ENCODE measurements around the gene SNURF.

DNA sequence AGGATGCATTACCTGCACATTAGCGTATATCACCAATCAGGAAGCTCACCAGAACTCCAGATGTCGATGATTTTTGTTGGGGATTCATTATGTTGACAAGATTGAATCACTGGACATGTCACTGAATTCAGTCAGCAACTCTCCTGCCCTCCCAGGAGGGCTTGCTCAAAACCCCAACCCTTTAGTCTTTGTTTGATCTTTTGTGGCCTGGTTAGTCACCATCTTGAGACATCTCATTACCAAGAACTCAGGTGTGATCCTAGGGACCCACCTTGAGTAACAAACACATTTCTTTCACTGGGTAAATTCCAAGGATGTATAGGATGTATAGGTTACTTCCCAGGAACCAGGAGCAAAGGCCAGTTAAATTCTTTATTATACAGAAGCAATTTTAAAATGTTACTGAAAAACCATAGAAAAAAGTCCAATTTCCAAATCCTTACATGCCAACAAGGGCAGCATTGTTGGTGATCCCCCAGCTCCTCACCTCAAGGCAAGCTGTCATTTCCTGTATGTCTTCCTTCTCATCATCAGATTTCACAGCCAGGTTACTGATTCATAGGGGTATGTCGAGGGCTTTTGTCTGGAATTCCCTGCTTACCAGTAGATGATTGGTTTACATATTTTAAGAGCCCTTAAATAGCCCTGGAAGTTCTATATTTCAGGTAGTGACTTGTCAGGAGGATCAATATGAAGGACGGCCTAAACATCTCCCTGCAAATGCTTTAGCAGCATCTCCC is 11.7 kb downstream of the SNURF start:
- no peak for TF ChIP-seq PPARA (CRISPR knock-in tag; IDR thresholded peaks at IDR 0.05; ENCODE audit: borderline replicate concordance)
- TF ChIP-seq RARB (CRISPR knock-in tag; IDR thresholded peaks at IDR 0.05) = no peak
- TF ChIP-seq ZFP30 (CRISPR knock-in tag; IDR thresholded peaks at IDR 0.05) = no peak
- TF ChIP-seq, protein P1, sequence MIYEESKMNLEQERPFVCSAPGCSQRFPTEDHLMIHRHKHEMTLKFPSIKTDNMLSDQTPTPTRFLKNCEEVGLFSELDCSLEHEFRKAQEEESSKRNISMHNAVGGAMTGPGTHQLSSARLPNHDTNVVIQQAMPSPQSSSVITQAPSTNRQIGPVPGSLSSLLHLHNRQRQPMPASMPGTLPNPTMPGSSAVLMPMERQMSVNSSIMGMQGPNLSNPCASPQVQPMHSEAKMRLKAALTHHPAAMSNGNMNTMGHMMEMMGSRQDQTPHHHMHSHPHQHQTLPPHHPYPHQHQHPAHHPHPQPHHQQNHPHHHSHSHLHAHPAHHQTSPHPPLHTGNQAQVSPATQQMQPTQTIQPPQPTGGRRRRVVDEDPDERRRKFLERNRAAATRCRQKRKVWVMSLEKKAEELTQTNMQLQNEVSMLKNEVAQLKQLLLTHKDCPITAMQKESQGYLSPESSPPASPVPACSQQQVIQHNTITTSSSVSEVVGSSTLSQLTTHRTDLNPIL (CRISPR knock-in tag; IDR thresholded peaks at IDR 0.05; ENCODE audit: low read depth) = no peak
- TF ChIP-seq BACH2 (CRISPR knock-in tag; IDR thresholded peaks at IDR 0.05; ENCODE audit: borderline replicate concordance) = no peak
- TF ChIP-seq, protein P2, sequence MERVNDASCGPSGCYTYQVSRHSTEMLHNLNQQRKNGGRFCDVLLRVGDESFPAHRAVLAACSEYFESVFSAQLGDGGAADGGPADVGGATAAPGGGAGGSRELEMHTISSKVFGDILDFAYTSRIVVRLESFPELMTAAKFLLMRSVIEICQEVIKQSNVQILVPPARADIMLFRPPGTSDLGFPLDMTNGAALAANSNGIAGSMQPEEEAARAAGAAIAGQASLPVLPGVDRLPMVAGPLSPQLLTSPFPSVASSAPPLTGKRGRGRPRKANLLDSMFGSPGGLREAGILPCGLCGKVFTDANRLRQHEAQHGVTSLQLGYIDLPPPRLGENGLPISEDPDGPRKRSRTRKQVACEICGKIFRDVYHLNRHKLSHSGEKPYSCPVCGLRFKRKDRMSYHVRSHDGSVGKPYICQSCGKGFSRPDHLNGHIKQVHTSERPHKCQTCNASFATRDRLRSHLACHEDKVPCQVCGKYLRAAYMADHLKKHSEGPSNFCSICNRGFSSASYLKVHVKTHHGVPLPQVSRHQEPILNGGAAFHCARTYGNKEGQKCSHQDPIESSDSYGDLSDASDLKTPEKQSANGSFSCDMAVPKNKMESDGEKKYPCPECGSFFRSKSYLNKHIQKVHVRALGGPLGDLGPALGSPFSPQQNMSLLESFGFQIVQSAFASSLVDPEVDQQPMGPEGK (CRISPR knock-in tag; IDR thresholded peaks at IDR 0.05; ENCODE audit: borderline replicate concordance) = no peak
- TF ChIP-seq ESRRG (CRISPR knock-in tag; IDR thresholded peaks at IDR 0.05) = no peak
